Mammary epithelial cell (primary cell): ENCODE measurements around the gene EDC4.

Experiments
- CTCF ChIP-seq, 2 donors: IDR thresholded peaks in 1 of 2; conservative IDR thresholded peaks in 1 of 2; 2 replicates each; pipeline ENCODE4 v1.5.1; 2011 to 2012; ENCODE audit warnings: inconsistent platforms in 2 of 2, low read length in 2 of 2, mild to moderate bottlenecking in 2 of 2, control low read depth in 1 of 2, low read depth in 1 of 2; ENCODE audit not compliant: insufficient read depth in 1 of 2; ENCODE audit errors: extremely low read depth in 1 of 2
- EZH2 ChIP-seq: IDR thresholded peaks from 2 replicates; pipeline ENCODE4 v1.6.1; 2012; ENCODE audit warnings: low read length, inconsistent platforms, borderline replicate concordance

GRCh38 chr16:67883872-67884261, 11.0 kb downstream of the EDC4 start:
- TF ChIP-seq CTCF (conservative IDR thresholded peaks at IDR 0.05 in 1 of 2, IDR thresholded peaks at IDR 0.05 in 1 of 2; ENCODE audit: extremely low read depth in 1 of 2, insufficient read depth in 1 of 2, low read depth in 1 of 2, low read length in 2 of 2) = peak; percentile 75 to 93
- no peak for TF ChIP-seq EZH2
